SW 1271 (cell line): Measurements from ENCODE around the gene MOCS1.
"Not testable (repeated sequence)": the region's sequence is repeated elsewhere in the genome, so short reads cannot be mapped to it uniquely, and the experiment has no call there.

Experiments used
- DNase-seq, 2 experiments: peaks; one replicate each; lab custom pipeline; 2025; lab: John Stamatoyannopoulos, UW

The MOCS1 gene

DNA sequence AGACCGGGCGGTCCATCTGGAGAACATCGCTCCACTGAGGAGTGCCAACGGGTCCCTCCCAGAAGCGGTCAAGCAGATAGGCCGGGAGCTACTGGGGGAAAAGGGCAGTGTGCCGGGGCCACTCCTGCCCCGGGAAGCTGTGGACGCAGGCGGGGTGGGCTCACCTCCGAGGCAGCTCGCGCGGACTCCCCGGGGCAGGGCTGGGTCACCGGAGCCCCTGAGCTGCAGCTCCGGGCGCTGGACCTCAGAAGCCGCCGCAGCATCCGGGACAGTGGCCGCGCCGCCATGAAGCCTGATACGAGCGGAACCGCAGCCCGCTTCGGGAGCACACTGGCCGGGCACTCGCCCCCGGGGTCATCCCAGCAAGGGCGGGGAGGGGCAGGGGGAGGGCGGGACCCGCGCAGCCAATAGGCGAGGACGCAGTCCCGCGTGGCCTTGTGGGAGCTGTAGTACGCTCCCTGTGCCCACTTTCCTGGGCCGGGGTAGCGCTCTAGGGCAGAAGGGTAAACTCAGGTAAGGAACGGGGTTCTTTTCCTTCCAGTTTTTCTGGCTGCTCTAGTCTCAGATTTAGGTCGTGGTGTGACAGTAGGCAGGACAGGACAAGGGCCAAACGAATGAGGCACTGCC lies at the start of gene MOCS1:
Gene MOCS1 (minus strand): TSS at position 332 of the 627 bp plus-strand sequence. CDS start 45 bp downstream, at position 287.
- DNase-seq, result peak; percentile 39 to 56

DNA sequence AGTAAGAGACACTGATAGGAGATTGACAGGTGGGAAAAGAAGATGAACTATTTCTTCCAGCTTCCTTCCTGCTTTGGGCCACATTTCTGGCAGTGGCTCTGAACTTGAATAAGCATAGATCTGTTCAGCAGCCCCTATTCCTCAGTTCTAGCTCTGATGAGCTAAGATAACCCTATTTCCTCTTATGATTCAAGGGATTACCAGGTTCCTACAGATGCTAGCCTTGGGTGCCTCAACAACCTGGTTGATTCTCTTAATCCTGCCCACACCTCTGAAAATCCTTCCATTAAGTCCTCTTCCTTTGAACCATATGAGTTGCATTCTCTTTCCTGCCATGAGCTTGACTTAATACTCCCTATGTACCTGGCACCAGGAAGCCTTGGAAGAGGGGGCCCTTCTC lies 49.8 kb upstream of the MOCS1 start:
- DNase-seq, result no peak

DNA sequence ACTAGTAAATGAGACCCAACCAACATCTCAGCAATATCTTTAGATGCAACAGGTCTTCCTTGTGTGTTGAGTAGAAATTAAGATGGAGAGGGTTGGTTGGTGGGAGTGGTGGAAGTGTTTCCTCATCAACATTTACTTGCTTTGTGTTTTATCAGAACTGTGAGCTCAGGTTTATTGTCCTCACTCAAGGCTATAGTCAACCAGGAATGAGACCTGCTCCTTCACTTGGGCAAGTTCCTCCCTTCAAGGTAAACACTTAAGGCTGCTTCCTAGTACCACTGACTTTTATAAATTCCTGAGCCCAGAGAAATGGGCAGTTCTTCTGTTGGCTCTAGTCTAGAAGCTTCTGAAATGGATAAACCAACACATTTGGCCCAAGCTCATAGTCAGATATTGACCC lies 48.9 kb upstream of the MOCS1 start:
- DNase-seq, result no peak

DNA sequence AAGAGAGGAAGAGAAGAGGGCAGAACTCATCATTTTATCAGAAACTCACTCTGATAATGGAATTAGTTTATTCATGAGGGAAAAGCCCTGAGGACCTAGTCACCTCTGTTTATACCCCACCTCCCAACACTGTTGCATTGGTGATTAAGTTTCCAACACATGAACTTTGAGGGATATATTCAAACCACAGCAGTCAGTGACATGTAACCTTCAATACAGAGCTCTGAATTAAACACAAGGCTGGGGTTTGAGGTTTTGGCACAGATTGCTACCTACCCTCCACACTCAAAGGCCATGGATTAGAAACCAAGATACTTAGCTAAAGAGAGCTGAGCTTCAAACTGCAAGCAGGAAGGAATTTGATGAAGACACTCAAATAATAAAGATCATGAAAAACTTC lies 48.5 kb upstream of the MOCS1 start:
- DNase-seq, result no peak

DNA sequence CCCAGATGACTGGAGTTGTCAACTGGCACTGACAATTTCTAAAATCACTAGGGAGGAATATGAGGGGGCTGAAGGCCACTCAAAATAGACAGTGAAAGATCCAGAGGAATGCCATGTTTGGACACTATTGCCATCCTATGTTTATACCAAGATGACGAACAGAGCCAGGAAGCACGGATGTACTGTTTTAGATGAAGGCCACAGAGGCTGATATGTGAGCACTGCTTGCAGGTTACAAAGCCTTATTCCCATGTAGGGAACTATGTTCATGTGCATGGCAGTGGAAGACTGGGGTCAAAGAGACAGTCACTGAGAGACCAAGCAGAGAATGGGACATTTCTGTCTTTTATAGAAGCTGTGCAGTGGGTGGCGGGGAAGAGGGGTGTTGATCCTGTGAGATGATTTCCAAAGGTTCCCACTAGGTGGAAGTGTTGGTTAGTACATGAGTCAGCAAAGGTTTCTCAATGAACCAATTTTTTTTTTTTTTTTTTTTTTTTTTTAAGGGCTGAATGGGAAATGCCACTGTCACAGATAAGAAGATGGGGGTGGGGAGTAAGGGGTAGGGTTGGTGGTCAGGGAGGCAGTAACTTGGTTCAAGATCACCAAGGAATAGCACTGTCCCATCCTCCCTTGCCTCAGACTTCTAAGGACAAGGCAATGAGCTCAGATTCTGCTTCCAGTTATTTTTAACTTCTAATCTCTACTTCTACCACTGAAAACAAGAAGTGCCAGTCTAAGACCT lies 46.7 kb upstream of the MOCS1 start:
- DNase-seq, result peak in 1 of 2 experiments; percentile 48

DNA sequence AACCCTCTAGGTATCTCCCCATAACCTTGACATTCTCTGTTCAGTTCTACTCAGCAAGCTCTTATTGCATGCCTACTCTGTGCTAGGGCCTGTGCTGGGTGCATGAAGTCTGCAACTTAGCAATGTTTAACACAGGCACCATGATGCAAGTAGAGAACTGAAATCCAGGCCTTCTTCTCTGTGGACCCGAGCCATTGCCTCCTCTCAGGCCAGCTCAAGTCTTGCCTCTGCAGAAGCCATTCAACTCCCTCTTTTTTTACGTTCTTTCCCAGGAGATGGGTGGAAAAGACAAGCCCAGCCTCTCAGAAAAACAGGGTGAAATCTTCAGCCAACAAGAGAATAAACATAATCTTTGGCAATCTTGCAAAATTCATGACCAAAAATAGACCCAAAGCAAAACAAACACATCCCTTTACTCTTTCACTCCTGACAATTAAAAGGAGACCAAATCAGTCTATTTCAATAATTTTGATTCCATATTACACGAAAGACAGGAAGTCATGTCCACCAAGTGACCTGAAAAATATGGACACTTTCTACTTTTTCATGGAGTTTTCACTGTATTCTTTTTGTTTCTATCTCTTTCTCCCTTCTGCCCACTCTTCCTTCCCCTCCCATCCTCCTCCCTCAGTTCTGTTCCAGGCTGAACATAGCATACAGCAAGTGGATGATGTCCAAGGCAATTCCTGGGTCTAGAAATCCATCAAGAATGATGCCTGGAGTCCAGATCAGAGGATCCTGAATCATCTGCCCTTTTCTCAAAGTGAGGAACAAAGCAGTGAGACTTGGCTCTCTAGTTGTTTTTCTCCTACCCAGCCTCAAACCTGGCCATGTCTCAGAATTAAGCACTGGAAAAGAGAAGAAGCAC lies 45.4 kb upstream of the MOCS1 start:
- DNase-seq, result no peak

DNA sequence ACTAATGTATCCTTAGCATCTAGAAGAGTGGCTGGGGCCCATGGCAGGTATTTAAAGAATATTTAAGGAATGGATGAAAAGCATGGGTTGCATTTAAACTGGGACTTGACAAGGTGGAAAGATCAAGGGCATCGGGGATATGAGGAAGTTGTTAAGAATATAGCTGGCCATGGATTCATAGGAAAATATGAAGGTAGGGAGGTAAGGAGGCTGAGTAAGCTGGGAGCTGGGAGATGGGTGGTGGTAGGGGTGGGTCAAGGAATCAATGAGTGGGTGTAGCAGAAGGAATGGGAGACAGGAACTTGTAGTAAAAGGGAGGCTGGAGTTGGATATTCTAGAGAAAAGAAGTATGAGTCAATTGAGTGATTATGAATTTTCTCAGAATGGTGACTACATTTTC lies 44.0 kb upstream of the MOCS1 start:
- no peak for DNase-seq

DNA sequence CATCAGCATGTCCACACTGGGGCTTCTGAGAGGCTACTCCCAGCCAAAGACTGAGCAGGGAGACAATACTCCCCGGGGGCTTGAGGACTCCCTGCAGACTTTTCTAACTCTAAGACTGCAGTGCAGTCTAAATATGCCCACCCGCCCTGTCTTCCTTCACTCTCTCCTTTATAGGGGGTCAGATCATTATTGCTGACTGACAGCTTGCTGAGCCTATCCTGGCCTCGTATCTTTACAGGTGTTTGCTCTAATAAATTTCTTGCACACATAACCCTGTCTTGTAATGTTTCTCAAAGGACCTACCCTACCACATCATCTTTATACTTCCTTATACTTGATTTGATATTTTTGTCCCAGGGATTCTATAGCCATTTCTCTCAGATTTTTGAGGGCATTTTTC lies 39.4 kb upstream of the MOCS1 start:
- DNase-seq, result no peak

DNA sequence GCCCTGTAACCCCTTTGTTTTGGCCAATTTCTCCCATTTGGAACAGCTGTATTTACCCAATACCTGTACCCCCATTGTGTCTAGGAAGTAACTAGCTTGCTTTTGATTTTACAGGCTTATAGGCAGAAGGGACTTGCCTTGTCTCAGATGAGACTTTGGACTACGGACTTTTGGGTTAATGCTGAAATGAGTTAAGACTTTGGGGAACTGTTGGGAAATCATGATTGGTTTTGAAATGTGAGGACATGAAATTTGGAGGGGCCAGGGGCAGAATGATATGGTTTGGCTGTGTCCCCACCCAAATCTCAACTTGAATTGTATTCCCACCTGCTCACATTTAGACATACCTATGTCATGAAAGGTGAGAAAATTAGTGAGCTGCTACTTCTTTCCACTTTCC lies 38.5 kb upstream of the MOCS1 start:
- DNase-seq, result not testable (repeated sequence)

DNA sequence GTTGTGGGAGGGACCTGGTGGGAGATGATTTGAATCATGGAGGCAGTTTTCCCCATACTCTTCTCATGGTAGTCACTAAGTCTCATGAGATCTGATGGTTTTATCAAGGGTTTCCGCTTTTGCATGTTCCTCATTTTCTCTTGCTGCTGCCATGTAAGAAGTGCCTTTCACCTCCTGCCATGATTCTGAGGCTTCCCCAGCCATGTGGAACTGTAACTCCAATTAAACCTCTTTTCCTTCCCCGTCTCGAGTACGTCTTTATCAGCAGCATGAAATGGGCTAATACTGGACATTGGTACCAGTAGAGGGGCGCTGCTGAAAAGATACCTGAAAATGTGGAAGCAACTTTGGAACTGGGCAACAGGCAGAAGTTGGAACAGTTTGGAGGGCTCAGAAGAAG lies 36.9 kb upstream of the MOCS1 start:
- not testable (repeated sequence) for DNase-seq

DNA sequence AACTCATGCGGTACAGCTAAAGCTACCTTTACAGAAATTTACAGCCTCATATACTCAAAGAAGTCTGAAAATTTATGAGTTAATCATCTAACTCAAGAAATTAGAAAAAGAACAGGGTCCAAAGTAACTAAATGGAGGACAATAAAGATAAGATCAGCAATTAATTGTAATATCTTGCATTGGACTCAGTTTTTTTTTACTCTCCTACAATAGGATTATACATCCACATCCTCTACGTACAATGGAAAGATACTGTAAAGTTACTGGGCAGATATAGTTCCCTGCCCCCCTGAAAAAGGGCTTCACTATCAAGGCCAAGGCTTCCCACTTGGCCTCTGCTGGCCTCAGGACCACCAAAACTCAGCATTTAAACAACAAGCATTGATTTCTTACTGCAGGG lies 31.5 kb upstream of the MOCS1 start:
- no peak for DNase-seq

DNA sequence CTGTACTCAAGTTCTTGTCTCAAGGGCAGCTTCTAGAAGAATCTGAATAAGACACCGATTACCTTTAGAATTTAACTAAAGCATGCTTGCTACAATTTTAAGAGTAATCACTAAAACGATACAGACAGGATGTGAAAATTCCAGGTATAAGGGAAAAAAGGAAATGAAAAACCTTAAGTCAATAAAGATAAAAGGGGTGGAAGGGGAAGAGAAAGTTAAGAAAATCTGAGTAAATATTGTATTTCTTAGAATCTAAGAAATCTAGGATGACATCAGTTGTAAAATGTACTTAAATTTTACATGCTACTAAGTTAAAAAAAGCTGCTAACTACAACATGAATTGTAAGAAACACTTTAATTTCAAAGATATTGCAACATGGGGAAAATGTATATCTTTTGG lies 30.3 kb upstream of the MOCS1 start:
- no peak for DNase-seq

DNA sequence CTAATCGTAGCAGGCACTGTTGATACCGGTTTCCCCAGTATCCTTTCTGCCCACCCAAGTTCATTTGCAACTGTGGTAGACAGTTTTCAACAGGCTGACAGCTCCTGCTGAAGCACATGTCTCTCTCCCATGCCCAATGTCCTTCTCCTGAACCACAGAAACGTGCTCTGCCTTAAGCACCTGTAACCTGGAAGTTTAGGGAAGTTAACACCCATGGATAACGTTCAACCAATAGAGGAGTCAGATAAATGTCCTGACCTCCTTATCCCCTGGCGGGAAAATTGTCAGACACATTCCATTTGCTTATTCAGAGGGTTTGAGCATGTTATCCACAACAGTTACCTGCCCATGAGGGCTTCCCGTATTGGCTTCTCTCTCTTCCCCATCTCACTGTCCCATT lies 29.8 kb upstream of the MOCS1 start:
- no peak for DNase-seq

DNA sequence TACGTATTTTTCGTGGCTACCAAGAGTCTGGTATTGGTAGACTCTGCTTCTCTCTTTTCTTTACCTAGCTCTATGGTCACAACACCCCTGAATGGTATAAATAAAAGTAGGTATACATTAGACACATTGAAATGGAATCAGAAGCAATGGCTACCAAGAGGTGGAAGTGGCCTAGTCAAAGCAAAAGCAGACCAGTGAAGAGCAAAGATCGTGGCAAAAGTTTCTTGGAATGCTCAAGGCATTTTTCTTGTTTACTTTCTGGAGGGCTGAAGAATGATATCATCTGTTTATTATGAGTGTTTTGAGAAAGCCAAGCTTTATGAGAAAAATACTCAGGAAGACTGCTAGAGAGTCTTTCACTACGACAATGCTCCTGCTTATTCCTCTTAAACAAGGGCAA lies 28.6 kb upstream of the MOCS1 start:
- DNase-seq, result no peak

DNA sequence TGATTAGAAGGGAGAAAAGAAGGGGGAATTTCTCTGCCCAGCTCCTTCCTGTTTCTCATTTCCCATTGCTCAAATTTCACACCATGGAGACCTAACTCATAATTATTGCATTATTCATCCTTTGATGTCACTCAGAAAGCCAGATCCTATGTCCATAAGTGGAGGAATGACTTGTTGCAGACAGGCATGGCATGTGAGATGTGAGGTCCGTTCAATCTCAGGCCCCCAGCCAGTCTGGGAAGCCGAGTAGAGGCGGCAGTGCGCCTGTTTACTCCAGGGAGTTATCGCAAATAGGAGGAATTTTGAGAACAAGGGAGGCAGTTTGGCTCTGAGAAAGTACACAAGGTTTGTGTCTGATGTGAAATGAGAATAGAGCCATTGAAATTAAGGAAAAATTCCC lies 26.9 kb upstream of the MOCS1 start:
- DNase-seq, result no peak

DNA sequence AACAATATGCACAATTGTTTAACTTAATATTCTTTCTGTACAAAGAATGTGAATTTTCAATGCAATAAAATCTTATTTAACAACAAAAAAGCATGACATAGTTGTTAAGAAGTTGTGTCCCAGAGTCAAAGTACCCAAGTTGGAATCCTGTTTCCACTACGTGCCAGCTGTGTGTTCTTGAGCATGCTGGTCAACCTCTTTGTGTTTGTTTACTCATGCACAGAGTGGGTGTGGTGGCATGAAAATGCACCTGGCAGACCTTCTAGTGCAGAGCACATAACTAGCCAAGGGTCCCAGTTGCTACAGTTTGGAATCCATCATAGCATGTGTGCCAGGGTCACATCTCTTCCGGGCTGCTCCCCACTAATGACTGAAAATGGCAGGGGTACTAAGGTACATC lies 24.7 kb upstream of the MOCS1 start:
- DNase-seq, result no peak

DNA sequence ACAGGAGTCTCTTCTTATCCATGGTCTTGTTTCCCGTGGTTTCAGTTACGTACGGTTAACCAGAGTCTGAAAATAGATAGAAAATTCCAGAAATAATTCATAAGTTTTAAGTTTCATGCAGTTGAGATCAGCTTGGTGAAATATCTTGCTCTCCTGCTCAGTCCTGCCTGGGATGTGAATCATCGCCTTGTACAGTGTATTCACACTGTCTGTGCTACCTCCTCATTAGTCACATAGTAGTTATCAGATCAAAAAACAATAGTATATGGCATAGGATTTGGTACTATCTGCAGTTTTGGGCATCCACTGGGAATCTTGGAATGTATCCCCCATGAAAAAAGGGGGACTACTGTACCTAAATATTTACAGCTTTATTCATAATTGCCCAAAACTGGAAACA lies 22.7 kb upstream of the MOCS1 start:
- DNase-seq, result no peak

DNA sequence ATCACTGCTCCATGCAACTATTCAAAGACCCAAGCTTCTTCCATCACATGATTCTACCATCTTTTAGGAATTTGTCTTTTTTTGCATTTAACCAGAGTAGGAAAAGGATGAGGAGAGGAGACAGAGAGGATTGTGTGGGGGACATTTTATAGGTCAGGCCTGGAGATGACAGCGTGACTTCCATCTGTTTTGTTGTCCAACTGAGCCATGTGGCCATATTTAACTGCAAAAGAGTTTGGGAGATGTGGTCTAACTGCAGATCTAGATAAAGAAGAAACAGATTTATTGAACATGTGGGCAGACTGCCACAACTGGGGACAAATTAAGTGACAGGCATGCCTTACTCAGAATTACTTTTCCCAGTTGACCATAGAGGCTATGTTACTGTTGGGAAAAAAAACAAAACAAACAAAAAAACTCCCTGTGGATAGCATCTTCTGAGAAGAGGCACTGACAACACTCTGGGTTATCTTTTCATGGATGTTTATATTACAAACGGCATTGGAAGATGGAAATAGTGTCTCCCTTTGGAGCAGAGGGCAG lies 18.9 kb upstream of the MOCS1 start:
- no peak for DNase-seq

DNA sequence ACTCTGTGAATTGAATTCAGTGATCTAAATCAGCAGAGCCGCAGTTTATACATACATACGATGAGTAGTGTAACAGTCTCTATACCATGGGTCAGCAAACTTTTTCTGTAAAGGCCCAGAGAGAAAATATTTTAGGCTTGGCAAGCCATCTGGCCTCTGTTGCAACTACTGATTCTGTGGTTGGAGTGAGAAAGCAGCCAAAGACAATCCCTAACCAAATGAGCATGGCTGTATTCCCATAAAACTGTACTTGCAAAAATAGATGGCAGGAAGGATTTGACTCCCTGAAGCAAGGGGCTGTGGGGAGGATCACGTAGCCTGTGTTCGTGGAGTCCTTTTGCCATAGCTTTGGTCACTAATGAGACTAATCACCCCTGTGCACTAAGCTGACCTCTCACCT lies 17.9 kb upstream of the MOCS1 start:
- no peak for DNase-seq

DNA sequence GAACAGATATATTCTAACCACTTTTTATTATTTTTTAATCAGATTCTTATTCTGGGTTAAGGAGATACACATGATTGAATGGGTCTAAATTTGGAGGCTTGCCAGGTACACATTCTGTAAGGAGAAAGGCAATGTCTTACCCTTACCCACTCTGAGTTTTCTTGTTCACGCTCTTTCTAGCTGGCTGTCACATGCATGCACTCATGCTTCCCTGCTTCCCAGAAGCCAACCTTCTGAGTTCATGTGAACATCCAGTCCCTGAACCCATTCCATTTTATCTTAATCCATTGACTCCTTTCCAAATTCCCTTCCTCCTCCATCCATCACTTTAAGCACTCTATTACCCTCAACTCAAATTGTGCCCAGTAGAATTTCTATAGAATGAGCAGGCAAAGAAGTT lies 17.5 kb upstream of the MOCS1 start:
- DNase-seq, result no peak

DNA sequence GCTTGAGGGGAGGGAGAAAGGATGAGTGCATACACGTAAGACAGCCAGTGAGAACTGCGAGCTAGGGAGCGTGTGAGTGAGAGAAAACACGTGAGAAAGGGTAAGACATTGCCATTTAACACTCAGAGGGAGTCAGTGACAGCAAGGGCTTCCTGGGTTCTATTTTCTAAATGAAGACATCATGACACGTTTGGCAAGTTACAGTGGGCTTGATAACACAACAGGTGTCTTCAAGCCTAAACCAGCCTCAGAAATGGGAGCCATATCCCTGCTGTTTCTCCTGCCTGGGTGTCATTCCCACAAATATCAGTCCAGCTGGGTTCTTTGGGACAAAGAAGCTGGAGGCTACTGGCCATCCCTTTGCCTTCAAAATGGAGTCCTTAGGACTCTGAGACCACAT lies 16.9 kb upstream of the MOCS1 start:
- DNase-seq, result no peak

DNA sequence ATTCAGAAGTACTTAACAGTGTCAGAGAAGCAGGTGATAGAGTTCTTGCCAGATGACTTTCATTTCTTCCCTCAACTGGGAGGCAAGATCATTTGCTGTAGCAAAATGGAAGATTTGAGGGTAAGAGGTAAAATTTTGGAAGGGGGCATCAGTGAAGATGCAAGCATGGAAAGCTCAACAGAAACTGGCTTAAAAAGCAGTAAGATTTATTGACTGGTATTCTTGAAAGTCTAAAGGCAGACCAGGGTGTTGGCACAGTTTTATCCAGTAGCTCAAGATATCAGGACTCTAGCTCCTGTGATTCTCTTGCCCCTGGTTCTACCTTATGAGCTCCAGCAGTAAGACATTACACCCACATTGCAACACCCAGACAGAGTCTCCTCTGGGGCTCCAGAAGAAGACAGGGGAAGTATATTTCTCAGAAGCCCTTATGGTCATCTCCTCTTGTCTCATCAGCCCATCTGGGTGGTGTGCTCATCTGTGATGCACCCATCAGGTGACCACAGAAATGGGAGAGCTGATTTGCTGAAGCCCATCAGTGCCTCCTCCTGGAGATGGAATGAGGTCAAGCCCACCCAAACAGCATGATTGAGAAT lies 16.0 kb upstream of the MOCS1 start:
- no peak for DNase-seq
